ENCODE results near the gene PDE4D. TPM values are rescaled to one million over a fixed set of nuclear protein-coding genes. Genes with fewer than 3 reads are reported as not detected.

PDE4D gene
- total and polyA plus RNA-seq, 2 of the 4 experiments (the other 2 are of a cell fraction), result 1.4 to 7.9 TPM

DNA sequence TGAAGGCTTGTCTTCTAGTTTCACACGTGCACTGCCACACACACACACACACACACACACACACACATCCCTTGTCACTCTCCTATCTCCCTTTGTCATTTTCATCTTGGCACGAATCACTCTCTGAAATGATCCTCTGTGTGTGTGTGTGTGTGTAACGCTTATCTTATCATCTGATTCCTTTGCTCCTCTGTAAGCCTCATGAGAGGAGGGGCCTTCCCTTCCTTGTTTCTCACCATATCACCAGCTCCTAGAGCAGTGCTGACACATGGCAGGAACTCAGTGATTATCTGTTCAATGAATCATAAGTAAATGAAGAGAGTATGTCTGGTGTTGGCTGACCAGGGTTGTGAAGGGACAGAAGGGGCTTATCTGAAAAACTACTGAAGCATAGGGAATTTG lies 53.3 kb downstream of the PDE4D start:
- intact Hi-C loops (cut with micrococcal nuclease), result no loop called here
- H3K4me3 ChIP-seq (ENCODE audit: insufficient read depth, low read depth, low read length), result no peak overlapping the region
- H3K9ac ChIP-seq (ENCODE audit: low read depth, low read length), result no peak overlapping the region
- H3K14ac ChIP-seq (replicated peaks; ENCODE audit: low read depth, low read length), result no peak overlapping the region
- BruUV-seq (replicated peaks), result no TSS peak
- H4K5ac ChIP-seq (ENCODE audit: low read depth, low read length), result no peak overlapping the region
- POLR2A ChIA-PET (ENCODE audit: unreplicated experiment), result no interaction called here
- peaks cover 2% of the 10 kb centered on the region; the same call in 1 of the 2 replicates for H3K4me1 ChIP-seq (ENCODE audit: control insufficient read depth, insufficient read depth, low read length)
- no peak overlapping the region; the same call in 1 of the 2 replicates for H2AK5ac ChIP-seq (ENCODE audit: low read depth, low read length)
- no peak overlapping the region for H3K56ac ChIP-seq (ENCODE audit: extremely low read depth, insufficient read depth, low read length)
- no peaks in the 10 kb centered on the region for H3K36me3 ChIP-seq (ENCODE audit: control insufficient read depth, insufficient read depth, low read length)
- H3K79me1 ChIP-seq (ENCODE audit: low read depth in 1 of 2, low read length in 2 of 2), result no peaks in the 10 kb centered on the region
- ATAC-seq (ENCODE audit: low read depth), result peak; percentile 84
- DNase-seq, result peak; percentile 72
- H3K27me3 ChIP-seq (ENCODE audit: control insufficient read depth, insufficient read depth, low read length), result no peaks in the 10 kb centered on the region
- TF ChIP-seq POLR2A (IDR thresholded peaks at IDR 0.05; ENCODE audit: low read depth, low read length) (no peak), BHLHE40 (IDR thresholded peaks at IDR 0.05; ENCODE audit: low read depth, low read length) (peak; percentile 56)
- no peak overlapping the region for H4K91ac ChIP-seq (ENCODE audit: insufficient read depth, low read depth, low read length)
- no peaks in the 10 kb centered on the region for H4K20me1 ChIP-seq (ENCODE audit: insufficient read depth, low read length)
- H2BK15ac ChIP-seq (ENCODE audit: low read depth, low read length), result no peak overlapping the region
- in situ Hi-C loops (cut with MboI; ENCODE audit: low sequenced_read_pairs), result no loop called here
- H3K23ac ChIP-seq (ENCODE audit: low read depth, low read length), result no peak overlapping the region
- peak overlapping the region; percentile 64 for H2BK5ac ChIP-seq (ENCODE audit: low read depth, low read length, poor library complexity, severe bottlenecking)
- no peak overlapping the region for H3K18ac ChIP-seq (ENCODE audit: low read depth, low read length)
- H2AK9ac ChIP-seq (replicated peaks; ENCODE audit: low read depth, low read length, poor library complexity), result no peak overlapping the region
- peak overlapping the region; percentile 41; the same call in 1 of the 2 replicates for H2BK20ac ChIP-seq (ENCODE audit: low read depth, low read length)
- CTCF ChIA-PET, result no interaction called here
- no peak overlapping the region for H3K4me2 ChIP-seq (ENCODE audit: low read depth, low read length)
- no peak overlapping the region; a peak in 1 of 4 replicates for H4K8ac ChIP-seq (ENCODE audit: low read depth in 2 of 2, low read length in 2 of 2)
- H2BK120ac ChIP-seq (ENCODE audit: low read depth, low read length), result peak overlapping the region; percentile 51
- H3K27ac ChIP-seq (ENCODE audit: insufficient read depth, low read length), result no peak overlapping the region
- WGBS, 2 experiments (ENCODE audit: extremely low coverage in 2 of 2, insufficient read length in 1 of 2), result no CpG with 5 or more reads among the region's 3 CpGs
- dilution Hi-C loops (cut with HindIII; ENCODE audit: low sequenced_read_pairs, unreplicated experiment), result no loop called here
- no peak overlapping the region for H3K4ac ChIP-seq (ENCODE audit: low read depth, low read length)
- H3K9me1 ChIP-seq (ENCODE audit: insufficient read depth, low read length), result no peaks in the 10 kb centered on the region
- H3K9me3 ChIP-seq (ENCODE audit: control insufficient read depth, insufficient read depth, low read length), result no peaks in the 10 kb centered on the region
- no peak overlapping the region for H2AFZ ChIP-seq (replicated peaks; ENCODE audit: low read length, poor library complexity)

Measured in IMR-90 (cell line).